Brain microvascular endothelial cell (primary cell): ENCODE measurements around the gene SNAI1.

Experiments used
- DNase-seq: peaks from one replicate; pipeline ENCODE4 v3.0.0-alpha.2; 2020
- H3K27ac ChIP-seq: fragments of 250-450 bp; sonication (Bioruptor Pico); 2 replicates; pipeline ENCODE4 v1.5.1; 2020; ENCODE audit warnings: mild to moderate bottlenecking, moderate library complexity
- H3K27me3 ChIP-seq: fragments of 250-450 bp; sonication (Bioruptor Pico); replicated peaks from 2 replicates; pipeline ENCODE4 v1.5.1; 2020; ENCODE audit warnings: mild to moderate bottlenecking
- H3K36me3 ChIP-seq: fragments of 250-450 bp; sonication (Bioruptor Pico); replicated peaks from 2 replicates; pipeline ENCODE4 v1.5.1; 2020; ENCODE audit warnings: mild to moderate bottlenecking
- H3K4me3 ChIP-seq: 2 replicates; pipeline ENCODE4 v1.5.1; 2011; ENCODE audit warnings: low read depth, mild to moderate bottlenecking, control low read depth, low read length, moderate library complexity
- CTCF ChIP-seq: IDR thresholded peaks from 2 replicates; pipeline ENCODE4 v1.5.1; 2011; ENCODE audit warnings: low read depth, mild to moderate bottlenecking, moderate library complexity, low read length, control low read depth, inconsistent platforms; ENCODE audit errors: missing control alignments
- in situ Hi-C: cut with HindIII; loops from 2 replicates; pipeline ENCODE4 v1.10.0; 2017; ENCODE audit warnings: low sequenced_read_pairs, low pct_ligation_motif_present

SNAI1 gene

GRCh38 chr20:50017160-50017559, 34.4 kb downstream of the SNAI1 start:
- in situ Hi-C loops, result no loop called here
- H3K36me3 ChIP-seq, result no peaks in the 10 kb centered on the region
- no peaks in the 10 kb centered on the region for H3K27me3 ChIP-seq
- TF ChIP-seq CTCF, result no peak
- DNase-seq, result no peak
- no peak overlapping the region for H3K4me3 ChIP-seq
- H3K27ac ChIP-seq, result no peak overlapping the region

DNA sequence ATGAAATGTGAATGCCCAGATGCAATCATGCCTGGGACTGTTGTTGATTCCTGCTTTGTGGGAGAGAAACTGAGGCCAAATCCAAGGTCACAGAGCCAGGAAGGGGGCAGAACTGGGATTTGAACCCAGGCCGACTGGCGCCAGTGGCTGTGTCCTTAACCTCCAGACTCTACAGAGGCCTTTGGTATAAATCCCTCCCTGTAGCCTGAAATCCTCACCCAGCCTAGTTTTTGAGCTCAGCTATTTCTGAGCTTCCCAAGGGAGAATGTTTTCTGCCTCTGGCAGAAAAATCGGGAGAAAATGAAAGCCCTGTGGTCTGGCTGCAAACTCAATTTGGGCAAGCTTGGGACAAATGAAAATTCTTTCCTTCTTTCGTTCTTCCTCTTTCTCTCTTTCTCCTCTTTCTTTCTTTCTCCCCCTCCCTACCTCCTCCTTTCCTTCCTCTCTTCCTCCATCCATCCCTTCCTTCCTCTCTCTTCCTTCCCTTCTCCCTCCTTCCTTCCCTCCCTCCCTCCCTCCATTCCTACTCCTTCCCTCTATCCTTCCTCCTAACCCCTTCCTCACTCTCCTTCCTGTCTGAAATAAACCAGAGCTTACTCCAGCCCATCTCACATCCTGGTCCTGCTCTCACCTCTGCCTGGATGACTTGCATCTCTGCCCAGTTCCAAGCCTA, 34.9 kb downstream of the SNAI1 start:
- H3K27ac ChIP-seq, result no peak overlapping the region
- no peaks in the 10 kb centered on the region for H3K27me3 ChIP-seq
- in situ Hi-C loops, result no loop called here
- no peak overlapping the region for H3K4me3 ChIP-seq
- no peaks in the 10 kb centered on the region for H3K36me3 ChIP-seq
- DNase-seq, result no peak
- no peak for TF ChIP-seq CTCF

DNA sequence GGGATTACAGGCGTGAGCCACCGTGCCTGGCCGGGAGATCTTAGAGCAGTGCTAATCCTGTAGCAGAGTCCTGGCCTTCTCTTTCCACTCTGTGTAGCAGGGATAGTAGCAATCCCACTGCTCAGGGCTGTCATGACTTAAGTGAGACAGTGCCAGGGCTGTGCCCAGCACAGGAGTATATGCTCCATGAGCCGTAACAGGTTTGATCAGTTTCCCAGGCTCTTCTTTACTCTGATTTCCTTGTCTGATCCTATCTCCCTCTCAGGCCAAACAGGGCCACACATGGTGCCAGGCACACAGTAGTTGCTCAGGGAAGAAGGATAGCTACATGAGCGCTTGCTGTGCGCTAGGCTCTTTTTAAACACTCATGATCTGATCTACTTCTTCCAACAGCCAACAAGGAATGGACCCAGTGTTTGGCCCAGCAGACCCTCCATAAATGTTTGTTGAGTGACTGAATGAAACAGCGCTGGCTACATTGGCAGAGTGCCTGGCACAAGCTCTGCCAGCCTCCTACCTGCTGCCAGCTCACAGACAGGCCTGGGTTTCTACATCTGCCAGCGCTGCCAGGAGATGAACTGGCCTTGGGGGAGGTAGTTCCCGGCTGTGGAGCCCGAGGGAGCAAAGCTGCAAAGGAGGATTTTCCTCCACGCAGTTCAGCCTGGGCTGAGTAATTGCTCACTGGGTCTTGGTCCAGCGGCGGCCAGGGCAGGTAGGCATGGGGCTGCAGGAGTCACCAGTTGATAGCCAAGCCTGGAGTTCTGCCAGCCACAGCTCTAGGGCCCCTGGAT, 36.9 kb downstream of the SNAI1 start:
- no peak overlapping the region for H3K4me3 ChIP-seq
- TF ChIP-seq CTCF, result no peak
- no peak overlapping the region for H3K27ac ChIP-seq
- no peak for DNase-seq
- no peaks in the 10 kb centered on the region for H3K36me3 ChIP-seq
- no peaks in the 10 kb centered on the region for H3K27me3 ChIP-seq
- in situ Hi-C loops, result no loop called here

DNA sequence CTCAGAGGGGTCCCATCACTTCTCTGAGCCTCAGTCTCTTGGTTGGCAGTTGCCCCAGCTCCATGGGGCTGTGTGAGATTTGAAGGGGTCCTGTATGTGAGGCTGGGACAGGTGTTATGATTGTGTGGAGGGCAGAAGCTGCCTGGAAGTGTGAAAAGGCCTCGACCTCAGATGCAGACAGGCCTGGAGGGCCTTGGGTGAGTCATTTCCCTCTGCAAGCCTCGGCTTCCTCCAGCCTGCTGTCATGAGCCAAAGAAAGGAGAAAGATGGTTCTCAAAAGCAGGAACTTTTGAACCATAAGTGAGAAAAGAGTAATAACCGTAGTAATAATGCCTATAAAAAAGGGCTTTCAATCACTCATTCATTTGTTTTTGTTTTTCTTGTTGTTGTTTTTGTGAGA, 37.5 kb downstream of the SNAI1 start:
- DNase-seq, result peak; percentile 24
- in situ Hi-C loops, result no loop called here
- TF ChIP-seq CTCF, result no peak
- Histone ChIP-seq H3K36me3 (no peaks in the 10 kb centered on the region), H3K4me3 (no peak overlapping the region), H3K27ac (no peak overlapping the region), H3K27me3 (no peaks in the 10 kb centered on the region)

DNA sequence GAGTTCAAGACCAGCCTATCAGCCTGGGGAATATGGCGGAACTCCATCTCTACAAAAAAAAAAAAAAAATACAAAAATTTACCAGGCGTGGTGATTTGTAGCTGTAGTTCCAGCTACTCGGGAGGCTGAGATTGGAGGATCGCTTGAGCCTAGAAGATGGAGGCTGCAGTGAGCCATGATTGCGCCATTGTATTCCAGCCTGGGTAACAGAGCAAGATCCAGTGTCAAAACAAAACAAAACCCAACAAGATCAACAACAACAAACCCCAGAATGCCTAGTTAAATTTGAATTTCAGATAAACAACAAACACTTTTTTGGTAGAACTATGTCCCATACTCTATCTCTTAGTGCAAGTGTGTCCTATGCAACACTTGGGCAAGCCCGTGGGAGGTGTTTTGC, 39.9 kb downstream of the SNAI1 start:
- Histone ChIP-seq H3K27ac (no peak overlapping the region), H3K36me3 (no peaks in the 10 kb centered on the region), H3K4me3 (no peak overlapping the region), H3K27me3 (no peaks in the 10 kb centered on the region)
- no peak for TF ChIP-seq CTCF
- in situ Hi-C loops, result no loop called here
- no peak for DNase-seq
